Measurements from ENCODE around the gene FAM53B. TPM values are rescaled to one million over a fixed set of nuclear protein-coding genes. Genes with fewer than 3 reads are reported as not detected.
A peak's percentile ranks its signal among the peaks of the same experiment; 100 is the strongest.

The FAM53B gene
- total RNA-seq, 4 donors from 2014 or later, result 72.7 to 92.1 (median 80.5) TPM

GRCh38 chr10:124607693-124608092 lies 136.5 kb downstream of the FAM53B start:
- TF ChIP-seq CTCF (IDR thresholded peaks at IDR 0.05) (no peak), POLR2A (IDR thresholded peaks at IDR 0.05) (no peak)
- no peak overlapping the region for H3K27ac ChIP-seq
- no peak for DNase-seq
- H3K9me3 ChIP-seq, result no peaks in the 10 kb centered on the region
- no peaks in the 10 kb centered on the region for H3K27me3 ChIP-seq
- no peaks in the 10 kb centered on the region for H3K36me3 ChIP-seq
- H3K4me3 ChIP-seq, result no peak overlapping the region
- H3K4me1 ChIP-seq, result peaks cover 0 to 27% (median 5%) of the 10 kb centered on the region in 4 donors

- TF ChIP-seq CTCF (IDR thresholded peaks at IDR 0.05) (no peak), POLR2A (IDR thresholded peaks at IDR 0.05) (no peak)
Observed at GRCh38 chr10:124606822-124607221, 137.4 kb downstream of the FAM53B start.

GRCh38 chr10:124605856-124606812 lies 138.0 kb downstream of the FAM53B start:
- no peak for DNase-seq
- H3K27ac ChIP-seq, result peak overlapping the region in 1 of 4 donors; percentile 49
- TF ChIP-seq POLR2A (IDR thresholded peaks at IDR 0.05), result no peak
- TF ChIP-seq CTCF (IDR thresholded peaks at IDR 0.05), result no peak

More at GRCh38 chr10:124606822-124607221, 137.4 kb downstream of the FAM53B start:
- no peaks in the 10 kb centered on the region for H3K9me3 ChIP-seq
- H3K36me3 ChIP-seq, result no peaks in the 10 kb centered on the region
- peaks cover 0 to 24% (median 4%) of the 10 kb centered on the region in 4 donors for H3K4me1 ChIP-seq
- no peak overlapping the region for H3K4me3 ChIP-seq
- no peak for DNase-seq
- peak overlapping the region in 1 of 4 donors; percentile 49 for H3K27ac ChIP-seq
- H3K27me3 ChIP-seq, result no peaks in the 10 kb centered on the region

DNA sequence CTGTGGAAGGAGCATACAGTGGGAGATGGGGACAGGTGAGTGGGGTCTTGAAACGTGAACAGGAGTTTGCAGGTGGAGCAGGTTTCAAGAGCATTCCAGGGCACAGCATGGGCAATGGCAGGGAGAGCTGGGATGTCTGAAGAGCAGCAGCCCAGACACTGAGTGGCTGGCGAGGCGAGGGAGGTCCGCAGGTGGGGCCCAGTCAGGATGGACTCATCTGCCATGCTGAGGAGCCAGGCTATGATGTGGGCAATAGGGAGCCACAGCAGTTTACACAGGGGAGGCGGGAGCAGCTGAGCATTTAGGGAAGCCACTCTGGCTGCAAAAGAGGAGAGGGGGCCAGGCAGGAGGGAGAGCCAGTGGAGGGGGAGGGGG lies 138.7 kb downstream of the FAM53B start:
- Histone ChIP-seq H3K36me3 (no peaks in the 10 kb centered on the region), H3K4me1 (peaks cover 0 to 24% (median 0%) of the 10 kb centered on the region in 4 donors), H3K27me3 (no peaks in the 10 kb centered on the region), H3K9me3 (no peaks in the 10 kb centered on the region), H3K4me3 (no peak overlapping the region), H3K27ac (no peak overlapping the region)
- DNase-seq, result no peak
- TF ChIP-seq CTCF (IDR thresholded peaks at IDR 0.05) (no peak), POLR2A (IDR thresholded peaks at IDR 0.05) (no peak)

More at GRCh38 chr10:124605856-124606812, 138.0 kb downstream of the FAM53B start:
- H3K27me3 ChIP-seq, result no peaks in the 10 kb centered on the region
- peaks cover 0 to 24% (median under 1%) of the 10 kb centered on the region in 4 donors for H3K4me1 ChIP-seq
- H3K4me3 ChIP-seq, result no peak overlapping the region
- H3K9me3 ChIP-seq, result no peaks in the 10 kb centered on the region
- H3K36me3 ChIP-seq, result no peaks in the 10 kb centered on the region

DNA sequence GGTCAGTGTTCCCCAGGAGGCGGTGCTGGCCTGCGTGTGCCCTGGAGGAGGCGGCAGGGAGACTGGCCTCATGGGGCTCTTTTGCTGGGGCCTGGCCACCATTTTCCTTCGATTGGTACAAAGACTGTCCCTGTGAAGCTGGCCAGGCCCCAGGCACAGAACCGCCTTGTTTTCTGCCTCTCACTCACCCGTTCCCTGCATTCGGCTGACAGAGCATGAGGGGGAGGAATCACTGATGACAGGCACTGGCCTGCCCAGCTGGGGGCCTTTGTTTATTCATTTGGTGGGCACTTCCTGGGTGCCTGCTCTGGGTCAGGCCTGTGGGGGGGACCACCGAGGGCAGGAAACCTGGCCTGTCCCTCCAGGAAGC lies 139.2 kb downstream of the FAM53B start:
- Histone ChIP-seq H3K4me3 (no peak overlapping the region), H3K27ac (peak overlapping the region in 1 of 4 donors; percentile 56), H3K27me3 (no peaks in the 10 kb centered on the region), H3K4me1 (peaks cover 0 to 28% (median 0%) of the 10 kb centered on the region in 4 donors), H3K9me3 (no peaks in the 10 kb centered on the region), H3K36me3 (no peaks in the 10 kb centered on the region)
- TF ChIP-seq POLR2A (IDR thresholded peaks at IDR 0.05) (no peak), CTCF (IDR thresholded peaks at IDR 0.05) (no peak)
- no peak for DNase-seq

Data from Peyer's patch (tissue), 4 donors.